Measurements from ENCODE around the gene TAMALIN. TPM values are rescaled to one million over a fixed set of nuclear protein-coding genes. Genes with fewer than 3 reads are reported as not detected.
"Not testable (repeated sequence)": the region's sequence is repeated elsewhere in the genome, so short reads cannot be mapped to it uniquely, and the experiment has no call there.

TAMALIN gene
- total RNA-seq, 2 donors from 2014 or later, result 16.5 to 38.6 TPM

GRCh38 chr12:51977320-51977753 lies 29.4 kb upstream of the TAMALIN start:
- no peak for TF ChIP-seq CTCF (IDR thresholded peaks at IDR 0.05)
- TF ChIP-seq POLR2AphosphoS5 (IDR thresholded peaks at IDR 0.05), result no peak
- TF ChIP-seq POLR2A (IDR thresholded peaks at IDR 0.05), result no peak
- Histone ChIP-seq H3K4me1 (replicated peaks) (peaks cover 7% of the 10 kb centered on the region), H3K36me3 (no peaks in the 10 kb centered on the region), H3K27ac (no peak overlapping the region), H3K9me3 (no peaks in the 10 kb centered on the region), H3K4me3 (no peak overlapping the region), H3K27me3 (replicated peaks; ENCODE audit: insufficient read depth) (no peaks in the 10 kb centered on the region)
- intact Hi-C loops (cut with DNase I), result no loop called here
- no peak for DNase-seq (ENCODE audit: low spot score)
- 91% methylated on average over 8 of the region's 8 CpGs for WGBS

DNA sequence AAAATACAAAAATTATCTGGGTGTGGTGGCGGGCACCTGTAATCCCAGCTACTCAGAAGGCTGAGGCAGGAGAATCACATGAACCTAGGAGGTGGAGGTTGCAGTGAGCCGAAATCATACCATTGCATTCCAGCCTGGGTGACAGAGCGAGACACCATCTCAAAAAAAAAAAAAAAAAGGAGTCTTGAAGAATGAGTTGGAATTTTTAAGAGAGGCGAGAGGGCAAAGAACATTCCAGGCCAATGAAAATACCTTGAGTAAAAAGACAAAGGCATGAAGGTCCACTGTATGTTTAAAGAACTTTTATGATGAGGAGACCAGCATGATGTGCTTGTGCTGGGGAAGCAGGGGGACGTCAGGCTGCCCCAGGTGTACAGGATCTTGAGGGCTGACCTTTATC lies 27.4 kb upstream of the TAMALIN start:
- H3K4me3 ChIP-seq; H3K4me1 ChIP-seq (replicated peaks); H3K27me3 ChIP-seq (replicated peaks; ENCODE audit: insufficient read depth); intact Hi-C loops (cut with DNase I); H3K27ac ChIP-seq; H3K36me3 ChIP-seq; H3K9me3 ChIP-seq; DNase-seq (ENCODE audit: low spot score): not testable (repeated sequence)
- 82% methylated on average over 5 of the region's 5 CpGs for WGBS

GRCh38 chr12:51980051-51980808 lies 26.5 kb upstream of the TAMALIN start:
- TF ChIP-seq POLR2AphosphoS5 (IDR thresholded peaks at IDR 0.05) (peak; percentile 53), POLR2A (IDR thresholded peaks at IDR 0.05) (no peak), CTCF (IDR thresholded peaks at IDR 0.05) (peak; percentile 93 to 97 (median 97))
- Histone ChIP-seq H3K4me3 (no peak overlapping the region), H3K36me3 (no peaks in the 10 kb centered on the region), H3K4me1 (replicated peaks) (no peaks in the 10 kb centered on the region), H3K27ac (no peak overlapping the region), H3K9me3 (no peaks in the 10 kb centered on the region), H3K27me3 (replicated peaks; ENCODE audit: insufficient read depth) (no peaks in the 10 kb centered on the region)
- 44% methylated on average over 7 of the region's 7 CpGs for WGBS
- intact Hi-C loops (cut with DNase I), result loop anchor here (2.0 kb wide), 1 partner anchor 83 kb away; no protein-coding TSS in a partner anchor
- peak; percentile 64 for DNase-seq (ENCODE audit: low spot score)

DNA sequence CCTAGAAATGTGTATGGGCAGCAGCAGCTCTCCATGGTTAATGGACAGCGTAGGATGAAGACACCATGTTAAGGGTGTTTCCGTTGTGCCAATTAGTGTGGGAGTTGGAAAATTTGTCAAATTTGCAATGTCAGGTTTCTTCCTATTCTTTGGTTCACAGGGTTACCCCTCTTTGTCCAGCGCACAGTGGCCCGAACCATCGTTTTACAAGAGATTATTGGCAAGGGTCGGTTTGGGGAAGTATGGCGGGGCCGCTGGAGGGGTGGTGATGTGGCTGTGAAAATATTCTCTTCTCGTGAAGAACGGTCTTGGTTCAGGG lies 26.0 kb upstream of the TAMALIN start:
- H3K27me3 ChIP-seq (replicated peaks; ENCODE audit: insufficient read depth), result no peaks in the 10 kb centered on the region
- no peaks in the 10 kb centered on the region for H3K4me1 ChIP-seq (replicated peaks)
- intact Hi-C loops (cut with DNase I), result loop anchor here (2.0 kb wide), 1 partner anchor 84 kb away; no protein-coding TSS in a partner anchor
- no peak overlapping the region for H3K27ac ChIP-seq
- DNase-seq (ENCODE audit: low spot score), result no peak
- 84% methylated on average over 10 of the region's 10 CpGs for WGBS
- no peak overlapping the region for H3K4me3 ChIP-seq
- H3K36me3 ChIP-seq, result no peaks in the 10 kb centered on the region
- TF ChIP-seq POLR2AphosphoS5 (IDR thresholded peaks at IDR 0.05) (no peak), CTCF (IDR thresholded peaks at IDR 0.05) (no peak), POLR2A (IDR thresholded peaks at IDR 0.05) (no peak)
- H3K9me3 ChIP-seq, result no peaks in the 10 kb centered on the region

DNA sequence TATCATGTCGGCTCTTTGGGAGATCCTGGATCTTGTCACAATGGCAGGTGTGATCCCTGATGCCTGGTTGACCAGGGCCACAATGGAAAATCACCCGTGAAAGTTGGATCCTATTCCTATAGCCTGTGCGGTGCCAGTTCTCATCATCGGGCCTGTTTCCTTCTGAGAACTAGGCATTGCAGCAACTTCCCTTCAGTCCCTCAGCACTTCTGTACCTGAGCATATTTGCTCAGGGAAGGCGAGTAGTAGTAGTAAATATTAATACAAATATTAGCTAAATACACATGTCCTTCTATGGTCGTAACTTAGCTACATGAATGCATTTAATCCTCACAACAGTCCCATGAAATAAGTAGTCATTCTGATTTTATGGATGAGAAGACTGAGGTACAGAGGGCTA lies 22.1 kb upstream of the TAMALIN start:
- DNase-seq (ENCODE audit: low spot score), result peak; percentile 66
- TF ChIP-seq POLR2A (IDR thresholded peaks at IDR 0.05) (no peak), POLR2AphosphoS5 (IDR thresholded peaks at IDR 0.05) (peak; percentile 94), CTCF (IDR thresholded peaks at IDR 0.05) (no peak)
- H3K4me3 ChIP-seq, result no peak overlapping the region
- H3K9me3 ChIP-seq, result no peaks in the 10 kb centered on the region
- intact Hi-C loops (cut with DNase I), result no loop called here
- no peaks in the 10 kb centered on the region for H3K36me3 ChIP-seq
- peak overlapping the region; percentile 80 to 88 for H3K27ac ChIP-seq
- H3K27me3 ChIP-seq (replicated peaks; ENCODE audit: insufficient read depth), result no peaks in the 10 kb centered on the region
- H3K4me1 ChIP-seq (replicated peaks), result no peaks in the 10 kb centered on the region
- 61% methylated on average over 6 of the region's 6 CpGs for WGBS

Data from prostate gland (tissue), 2 donors.